Breast epithelium (tissue), 4 donors: Measurements from ENCODE around the gene ADPRH. TPM values are rescaled to one million over a fixed set of nuclear protein-coding genes. Genes with fewer than 3 reads are reported as not detected.
"Not testable (repeated sequence)": the region's sequence is repeated elsewhere in the genome, so short reads cannot be mapped to it uniquely, and the experiment has no call there.

Experiments
- DNase-seq, 2 donors: peaks; one replicate each; pipeline ENCODE4 v3.0.0-alpha.2; 2019; ENCODE audit warnings: low spot score in 2 of 2
- H3K27ac ChIP-seq, 2 donors: fragments of 200-600 bp; sonication (generic) in 1 of 2; one replicate each; pipeline ENCODE4 v1.5.1; 2016 to 2019; ENCODE audit warnings: mild to moderate bottlenecking in 1 of 2
- H3K27me3 ChIP-seq, 2 donors: fragments of 200-600 bp; sonication (generic) in 1 of 2; one replicate each; pipeline versions ENCODE4 v1.5.1 to v1.6.0; 2017 to 2019; ENCODE audit warnings: control low read depth in 1 of 2, mild to moderate bottlenecking in 1 of 2
- H3K36me3 ChIP-seq: fragments of 200-600 bp; one replicate; pipeline ENCODE4 v1.5.1; 2019
- H3K4me1 ChIP-seq, 2 donors: fragments of 200-600 bp; sonication (generic); one replicate each; pipeline ENCODE4 v1.5.1; 2016 to 2019; ENCODE audit warnings: control low read depth in 1 of 2
- H3K4me3 ChIP-seq, 3 donors: fragments of 200-600 bp; sonication (generic); 1 replicate in 2 of 3; 2 replicates in 1 of 3; pipeline ENCODE4 v1.5.1; 2016 to 2019; ENCODE audit warnings: mild to moderate bottlenecking in 3 of 3, moderate library complexity in 2 of 3
- H3K9me3 ChIP-seq, 2 donors: fragments of 200-600 bp; sonication (generic) in 1 of 2; one replicate each; pipeline ENCODE4 v1.5.1; 2016 to 2019; ENCODE audit warnings: control low read depth in 1 of 2
- POLR2A ChIP-seq: fragments of 450-650 bp; IDR thresholded peaks from one replicate; pipeline ENCODE4 v1.6.1; 2016; ENCODE audit warnings: antibody characterized with exemption, mild to moderate bottlenecking, moderate library complexity
- POLR2AphosphoS5 ChIP-seq, 3 donors: sonication (generic); formaldehyde crosslinking; IDR thresholded peaks; one replicate each; pipeline ENCODE4 v1.6.1; 2017; ENCODE audit warnings: antibody characterized with exemption in 3 of 3
- intact Hi-C: fragments of 100-400 bp; cut with DNase I; formaldehyde crosslinking; loops from one replicate; pipeline ENCODE4 v1.15.1; 2023; ENCODE audit warnings: low total_unique reads
- total RNA-seq, 3 donors: library from RNA; depleted of rRNA; stranded (reverse); fragments of >200 nt; gene quantifications; one replicate each; pipeline ENCODE4 v1.1.0, GENCODE V29; 2016
- TF ChIP-seq, protein P1 (sequence below), 3 donors: fragments of 450-650 bp; IDR thresholded peaks; one replicate each; pipeline ENCODE4 v1.5.1; 2016 to 2017; ENCODE audit warnings: antibody characterized with exemption in 3 of 3, mild to moderate bottlenecking in 3 of 3, moderate library complexity in 3 of 3

ADPRH gene
- total RNA-seq, 3 donors from 2014 or later: 5.9 to 10.9 (median 9.8) TPM

DNA sequence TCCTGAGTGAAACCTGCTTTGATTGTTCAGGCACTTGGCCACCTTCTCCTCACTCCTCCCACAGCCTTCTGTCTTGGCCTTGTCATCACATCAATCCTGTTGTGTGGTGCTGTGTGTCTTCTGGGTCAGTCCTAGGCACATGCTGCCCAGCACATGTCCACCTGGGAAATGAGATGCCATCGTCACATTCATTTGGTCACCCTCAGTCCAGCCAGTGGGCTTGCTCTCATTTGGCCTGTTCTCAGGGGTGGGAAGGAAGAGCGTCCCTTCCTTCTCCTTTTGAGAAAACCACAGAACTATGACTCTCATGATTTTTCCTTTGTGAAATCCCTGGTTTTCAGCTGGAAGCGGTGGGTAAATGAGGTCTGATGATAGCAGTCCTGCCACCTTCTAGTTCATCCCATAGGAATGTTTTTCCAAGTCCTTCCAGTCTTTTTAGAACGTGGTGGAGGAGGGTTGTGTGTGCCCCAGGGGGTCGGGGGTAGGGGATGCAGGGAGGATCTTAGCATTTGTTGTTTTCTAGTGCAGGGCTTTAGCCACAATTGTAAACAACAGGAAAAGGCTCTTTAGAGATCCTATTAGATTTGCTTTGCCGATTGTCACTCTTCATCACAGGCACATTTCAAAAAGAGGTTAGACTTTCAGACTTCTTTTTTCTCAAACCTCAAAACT is 9.9 kb downstream of the ADPRH start:
- DNase-seq: no peak
- Histone ChIP-seq H3K4me3 (no peak overlapping the region), H3K27ac (no peak overlapping the region), H3K36me3 (no peaks in the 10 kb centered on the region), H3K27me3 (no peaks in the 10 kb centered on the region), H3K4me1 (no peaks in the 10 kb centered on the region), H3K9me3 (no peaks in the 10 kb centered on the region)
- intact Hi-C loops: no loop called here
- TF ChIP-seq POLR2A: no peak
- no peak for TF ChIP-seq POLR2AphosphoS5 (IDR thresholded peaks at IDR 0.05)
- TF ChIP-seq, protein P1, sequence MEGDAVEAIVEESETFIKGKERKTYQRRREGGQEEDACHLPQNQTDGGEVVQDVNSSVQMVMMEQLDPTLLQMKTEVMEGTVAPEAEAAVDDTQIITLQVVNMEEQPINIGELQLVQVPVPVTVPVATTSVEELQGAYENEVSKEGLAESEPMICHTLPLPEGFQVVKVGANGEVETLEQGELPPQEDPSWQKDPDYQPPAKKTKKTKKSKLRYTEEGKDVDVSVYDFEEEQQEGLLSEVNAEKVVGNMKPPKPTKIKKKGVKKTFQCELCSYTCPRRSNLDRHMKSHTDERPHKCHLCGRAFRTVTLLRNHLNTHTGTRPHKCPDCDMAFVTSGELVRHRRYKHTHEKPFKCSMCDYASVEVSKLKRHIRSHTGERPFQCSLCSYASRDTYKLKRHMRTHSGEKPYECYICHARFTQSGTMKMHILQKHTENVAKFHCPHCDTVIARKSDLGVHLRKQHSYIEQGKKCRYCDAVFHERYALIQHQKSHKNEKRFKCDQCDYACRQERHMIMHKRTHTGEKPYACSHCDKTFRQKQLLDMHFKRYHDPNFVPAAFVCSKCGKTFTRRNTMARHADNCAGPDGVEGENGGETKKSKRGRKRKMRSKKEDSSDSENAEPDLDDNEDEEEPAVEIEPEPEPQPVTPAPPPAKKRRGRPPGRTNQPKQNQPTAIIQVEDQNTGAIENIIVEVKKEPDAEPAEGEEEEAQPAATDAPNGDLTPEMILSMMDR (IDR thresholded peaks at IDR 0.05): no peak

- H3K9me3 ChIP-seq: no peaks in the 10 kb centered on the region
- no peaks in the 10 kb centered on the region for H3K4me1 ChIP-seq
- no peaks in the 10 kb centered on the region for H3K27me3 ChIP-seq
- no peak overlapping the region for H3K27ac ChIP-seq
- H3K36me3 ChIP-seq: no peaks in the 10 kb centered on the region
- no peak overlapping the region for H3K4me3 ChIP-seq
- DNase-seq: no peak
- intact Hi-C loops: no loop called here
- TF ChIP-seq POLR2A: no peak
- no peak for TF ChIP-seq POLR2AphosphoS5 (IDR thresholded peaks at IDR 0.05)
- TF ChIP-seq, protein P1 (IDR thresholded peaks at IDR 0.05): no peak
These were observed 11.4 kb downstream of the ADPRH start for GRCh38 chr3:119590706-119591105.

- Histone ChIP-seq H3K36me3 (no peaks in the 10 kb centered on the region), H3K9me3 (no peaks in the 10 kb centered on the region), H3K27me3 (no peaks in the 10 kb centered on the region), H3K4me1 (no peaks in the 10 kb centered on the region), H3K27ac (no peak overlapping the region), H3K4me3 (no peak overlapping the region)
- TF ChIP-seq, protein P1 (IDR thresholded peaks at IDR 0.05): no peak
- TF ChIP-seq POLR2A (no peak), POLR2AphosphoS5 (IDR thresholded peaks at IDR 0.05) (no peak)
- no peak for DNase-seq
- intact Hi-C loops: no loop called here
These were observed 13.6 kb downstream of the ADPRH start for GRCh38 chr3:119592861-119593260.

DNA sequence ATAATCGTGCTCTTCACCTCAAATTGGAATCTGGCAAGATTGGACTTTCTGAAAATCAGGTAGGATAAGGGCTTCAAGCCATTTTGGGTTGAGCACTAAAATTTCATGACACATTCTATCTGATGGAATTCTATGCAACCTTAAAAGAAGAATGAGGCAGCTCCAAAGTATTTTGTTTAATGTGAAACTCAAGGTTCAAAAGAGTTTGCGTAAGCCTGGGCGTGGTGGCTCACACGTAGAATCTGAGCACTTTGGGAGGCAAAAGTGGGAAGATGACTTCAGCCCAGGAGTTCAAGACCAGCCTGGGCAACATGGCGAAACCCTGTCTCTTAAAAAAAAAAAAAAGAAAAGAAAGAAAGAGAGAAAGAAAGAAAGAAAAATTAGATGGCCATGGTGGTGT is 14.8 kb downstream of the ADPRH start:
- H3K27me3 ChIP-seq: no peaks in the 10 kb centered on the region
- H3K27ac ChIP-seq: no peak overlapping the region
- H3K4me1 ChIP-seq: no peaks in the 10 kb centered on the region
- no peaks in the 10 kb centered on the region for H3K36me3 ChIP-seq
- TF ChIP-seq POLR2AphosphoS5 (IDR thresholded peaks at IDR 0.05) (no peak), POLR2A (no peak)
- TF ChIP-seq, protein P1 (IDR thresholded peaks at IDR 0.05): no peak
- DNase-seq: no peak
- intact Hi-C loops: no loop called here
- no peaks in the 10 kb centered on the region for H3K9me3 ChIP-seq
- H3K4me3 ChIP-seq: no peak overlapping the region

GRCh38 chr3:119594929-119595328 is 15.6 kb downstream of the ADPRH start:
- DNase-seq, H3K36me3 ChIP-seq, H3K4me1 ChIP-seq, intact Hi-C loops, H3K27me3 ChIP-seq, H3K4me3 ChIP-seq, H3K27ac ChIP-seq, H3K9me3 ChIP-seq: not testable (repeated sequence)
